Activated CD4-positive, alpha-beta T cell treated with anti-CD3 and anti-CD28 coated beads for 36 hours (primary cell): ENCODE data around the gene ASB4. TPM values are rescaled to one million over a fixed set of nuclear protein-coding genes. Genes with fewer than 3 reads are reported as not detected.

Source experiments
- ATAC-seq: fragments of 200-7000 bp; cut with Tn5 transposase; one replicate; pipeline ENCODE4 v1.10.0; 2021; ENCODE audit warnings: mild to moderate bottlenecking, moderate library complexity
- CTCF ChIA-PET: fragments of 350-600 bp; sonication (Branson Sonifier 250); formaldehyde crosslinking; loops from one replicate; lab custom pipeline; 2021; ENCODE audit warnings: antibody characterized with exemption; lab: Charles Lee
- POLR2A ChIA-PET: fragments of 350-600 bp; sonication (Branson Sonifier 250); formaldehyde crosslinking; loops from one replicate; lab custom pipeline; 2021; ENCODE audit warnings: antibody characterized with exemption, inconsistent platforms; lab: Charles Lee
- DNase-seq: peaks from one replicate; pipeline ENCODE4 v3.0.0-alpha.2; 2020
- H3K27ac Mint-ChIP-seq: one replicate; pipeline ENCODE4 v1.8.0; 2021; ENCODE audit warnings: mixed read lengths
- H3K27me3 Mint-ChIP-seq: one replicate; pipeline ENCODE4 v1.8.0; 2021; ENCODE audit warnings: mixed read lengths
- H3K36me3 Mint-ChIP-seq: one replicate; pipeline ENCODE4 v1.8.0; 2021; ENCODE audit warnings: low read depth, mixed read lengths
- H3K4me1 Mint-ChIP-seq: one replicate; pipeline ENCODE4 v1.8.0; 2021; ENCODE audit warnings: mixed read lengths
- H3K4me3 Mint-ChIP-seq: one replicate; pipeline ENCODE4 v1.8.0; 2021; ENCODE audit warnings: mild to moderate bottlenecking, moderate library complexity, mixed read lengths
- H3K9me3 Mint-ChIP-seq: one replicate; pipeline ENCODE4 v1.8.0; 2021; ENCODE audit warnings: low read depth, mixed read lengths
- intact Hi-C, 2 experiments: fragments of 100-400 bp; cut with DNase I in 1 of 2; cut with micrococcal nuclease in 1 of 2; formaldehyde crosslinking; loops; one replicate each; pipeline versions ENCODE4 v1.14.2 to v1.15.1; 2022 to 2024; cut with DNase I, micrococcal nuclease
- total RNA-seq, 2 experiments: library from RNA; stranded (reverse); gene quantifications; one replicate each; pipeline ENCODE4 v1.2.3, GENCODE V29; 2021

Gene ASB4
- total RNA-seq, 2 experiments from 2014 or later = not detected

GRCh38 chr7:95586951-95587301 is 101.2 kb downstream of the ASB4 start:
- Mint-ChIP-seq H3K9me3 (no peaks in the 10 kb centered on the region), H3K36me3 (no peaks in the 10 kb centered on the region), H3K27ac (no peak overlapping the region), H3K4me1 (no peaks in the 10 kb centered on the region), H3K4me3 (no peak overlapping the region), H3K27me3 (peaks cover 2% of the 10 kb centered on the region)
- ChIA-PET CTCF (interaction anchor here (0.9 kb wide), 1 partner anchor 26 kb away, joined by 5 read pairs; no protein-coding TSS in a partner anchor), POLR2A (no interaction called here)
- DNase-seq (no peak), ATAC-seq (no peak)
- intact Hi-C loops = no loop called here

GRCh38 chr7:95589031-95589430 is 103.3 kb downstream of the ASB4 start:
- ATAC-seq (no peak), DNase-seq (no peak)
- intact Hi-C loops = no loop called here
- H3K9me3 Mint-ChIP-seq = no peaks in the 10 kb centered on the region
- H3K4me3 Mint-ChIP-seq = no peak overlapping the region
- H3K4me1 Mint-ChIP-seq = no peaks in the 10 kb centered on the region
- ChIA-PET POLR2A (no interaction called here), CTCF (no interaction called here)
- H3K36me3 Mint-ChIP-seq = no peaks in the 10 kb centered on the region
- H3K27ac Mint-ChIP-seq = no peak overlapping the region
- peaks cover 2% of the 10 kb centered on the region for H3K27me3 Mint-ChIP-seq

DNA sequence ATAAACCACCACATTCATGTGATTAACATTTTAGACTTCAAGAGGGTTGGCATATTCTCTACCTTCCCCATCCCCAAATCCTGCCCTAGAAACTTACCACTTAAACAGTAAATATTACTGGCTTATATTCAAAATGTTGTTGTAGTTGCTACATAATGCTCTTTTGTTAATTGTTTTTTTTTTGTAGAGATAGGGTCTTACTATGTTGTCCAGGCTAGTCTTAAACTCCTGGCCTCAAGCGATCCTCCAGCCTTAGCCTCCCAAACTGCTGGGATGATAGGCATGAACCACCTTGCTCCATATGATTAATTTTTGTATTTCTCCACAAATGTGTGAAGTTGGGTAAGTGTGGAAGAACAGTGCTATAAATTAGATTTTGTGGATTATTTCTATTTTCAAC is 104.0 kb downstream of the ASB4 start:
- no peak for DNase-seq
- ATAC-seq = no peak
- no peaks in the 10 kb centered on the region for H3K27me3 Mint-ChIP-seq

More for the DNA sequence above, 104.0 kb downstream of the ASB4 start:
- H3K4me1 Mint-ChIP-seq = no peaks in the 10 kb centered on the region
- no peak overlapping the region for H3K4me3 Mint-ChIP-seq
- no peaks in the 10 kb centered on the region for H3K36me3 Mint-ChIP-seq
- POLR2A ChIA-PET = no interaction called here
- CTCF ChIA-PET = no interaction called here
- intact Hi-C loops = no loop called here
- H3K9me3 Mint-ChIP-seq = no peaks in the 10 kb centered on the region
- no peak overlapping the region for H3K27ac Mint-ChIP-seq

Other genes starting within 250 kb of the ASB4 start
- not detected for gene PON1, start 161.4 kb upstream of the ASB4 start, total RNA-seq
- gene PON3, start 89.6 kb upstream of the ASB4 start, total RNA-seq = not detected
- gene PON2, start 50.9 kb upstream of the ASB4 start, total RNA-seq = 1 to 10 TPM; 4.5 to 4.9 TPM
- gene PDK4, start 110.6 kb downstream of the ASB4 start, total RNA-seq = not detected